GM18951 (cell line): ENCODE measurements around the gene TBCD.

Experiments
- POLR2A ChIP-seq: IDR thresholded peaks from 4 replicates; pipeline ENCODE4 v1.6.1; 2011; ENCODE audit warnings: mild to moderate bottlenecking; ENCODE audit not compliant: insufficient read length, insufficient read depth; ENCODE audit errors: extremely low read depth
- in situ Hi-C: fragments of 300-500 bp; cut with MboI; formaldehyde crosslinking; loops from one replicate; pipeline ENCODE4 v1.12.0; 2022; ENCODE audit warnings: low sequenced_read_pairs, mixed read lengths, inconsistent platforms; ENCODE audit not compliant: unreplicated experiment

Gene TBCD

DNA sequence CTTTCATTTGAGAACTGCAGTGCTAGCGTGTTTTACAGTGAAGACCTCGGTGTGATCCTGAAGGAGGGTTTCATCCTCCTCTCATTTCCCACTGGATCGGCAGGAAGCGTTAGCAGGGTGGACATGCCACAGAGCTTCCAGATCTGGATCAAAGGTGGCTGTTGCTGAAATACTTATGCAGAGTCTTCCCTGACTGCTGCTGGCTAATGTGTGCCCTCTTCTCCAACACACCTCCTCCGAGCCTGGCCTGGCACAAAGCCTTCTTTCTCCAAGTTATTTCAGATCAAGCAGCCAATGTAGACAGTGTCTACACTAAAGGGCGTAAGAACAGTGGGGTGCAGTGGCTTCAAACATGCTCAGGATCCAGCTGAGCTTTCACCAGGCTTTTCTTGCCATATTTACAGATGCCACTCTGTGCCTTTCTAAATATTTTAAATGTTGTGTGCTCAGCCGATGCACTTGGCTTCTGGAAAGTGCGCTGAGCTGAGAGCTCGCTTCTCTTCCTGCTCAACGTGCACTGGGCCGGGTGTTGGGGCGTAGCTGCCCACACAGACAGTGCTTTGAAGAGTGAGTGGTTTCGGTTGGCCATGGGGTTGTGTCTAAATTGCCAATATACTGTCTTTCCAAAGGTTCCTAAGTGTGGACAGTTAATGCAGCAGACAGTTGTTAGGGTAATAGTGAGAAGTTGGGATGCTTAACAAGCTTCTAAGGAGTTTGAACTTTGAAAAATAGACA is 85.9 kb downstream of the TBCD start:
- in situ Hi-C loops: no loop called here
- no peak for TF ChIP-seq POLR2A

DNA sequence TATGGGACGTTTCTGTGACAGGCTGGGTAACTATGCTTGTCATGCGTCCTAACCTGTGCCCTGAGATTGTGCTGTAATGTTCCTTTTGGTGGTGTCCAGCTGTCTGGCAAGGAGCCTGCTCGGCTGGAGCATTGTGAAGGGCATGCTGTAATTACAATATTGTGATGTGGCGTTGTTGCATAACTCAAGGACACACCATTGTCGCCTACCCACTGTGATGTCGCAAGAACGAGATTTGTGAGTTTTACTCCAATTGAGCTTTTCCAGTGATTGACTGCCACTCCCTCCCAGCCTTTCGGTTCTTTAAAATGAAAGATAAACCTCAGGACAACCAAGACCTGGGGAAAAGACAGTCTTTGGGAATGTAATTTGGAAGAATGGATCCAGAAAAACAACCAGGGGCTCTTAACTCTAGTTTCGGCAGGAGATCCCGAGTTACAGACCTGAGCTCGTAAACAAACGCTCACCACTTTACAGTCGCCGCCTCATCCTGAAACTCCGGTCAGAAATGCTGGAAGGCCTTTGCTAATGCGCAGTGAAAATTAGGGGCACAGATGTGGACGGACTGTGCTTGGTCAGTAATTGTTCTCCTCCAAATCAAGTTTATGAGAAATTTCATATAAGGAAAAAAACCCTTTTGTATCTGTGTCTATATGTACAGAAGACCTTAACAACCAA is 86.7 kb downstream of the TBCD start:
- no peak for TF ChIP-seq POLR2A
- in situ Hi-C loops: no loop called here

DNA sequence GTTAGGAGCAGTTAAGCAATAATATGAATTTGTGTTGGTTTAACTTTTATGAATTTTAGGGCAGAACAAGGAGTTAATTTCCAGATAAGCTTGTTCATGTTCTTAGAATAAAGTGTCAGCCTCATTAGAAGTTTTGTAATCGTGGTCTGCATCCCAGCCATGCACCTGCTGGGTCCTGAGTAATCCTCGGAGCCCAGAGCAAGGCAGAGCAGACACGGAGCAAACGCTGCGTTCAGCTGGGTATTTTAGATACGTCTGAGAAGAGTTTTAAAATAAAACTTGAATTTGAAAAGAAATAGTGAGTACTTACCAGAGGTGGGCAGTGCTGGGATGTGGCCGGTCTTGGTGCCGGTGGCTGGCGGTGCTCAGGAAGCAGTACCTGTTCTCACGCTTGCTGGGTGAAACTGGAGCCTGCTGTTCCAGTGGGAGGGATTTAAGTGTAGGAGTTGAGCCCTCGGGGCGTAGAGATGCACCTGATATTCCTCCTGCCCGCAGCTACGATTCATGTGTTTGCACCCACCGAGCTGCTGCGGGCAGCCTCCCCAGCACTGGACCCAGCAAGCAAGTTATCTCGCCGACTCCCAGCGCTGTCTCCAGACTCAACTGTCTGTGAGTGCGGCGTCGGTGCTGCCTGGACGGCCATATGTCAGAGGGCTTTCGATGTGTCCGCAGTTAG is 87.9 kb downstream of the TBCD start, which contains the start of gene ZNF750:
Gene ZNF750, minus strand, starts transcription at position 406 of the 676 bp plus-strand sequence. CDS start 7,568 bp downstream, outside the sequence.
- no peak for TF ChIP-seq POLR2A
- in situ Hi-C loops: no loop called here

DNA sequence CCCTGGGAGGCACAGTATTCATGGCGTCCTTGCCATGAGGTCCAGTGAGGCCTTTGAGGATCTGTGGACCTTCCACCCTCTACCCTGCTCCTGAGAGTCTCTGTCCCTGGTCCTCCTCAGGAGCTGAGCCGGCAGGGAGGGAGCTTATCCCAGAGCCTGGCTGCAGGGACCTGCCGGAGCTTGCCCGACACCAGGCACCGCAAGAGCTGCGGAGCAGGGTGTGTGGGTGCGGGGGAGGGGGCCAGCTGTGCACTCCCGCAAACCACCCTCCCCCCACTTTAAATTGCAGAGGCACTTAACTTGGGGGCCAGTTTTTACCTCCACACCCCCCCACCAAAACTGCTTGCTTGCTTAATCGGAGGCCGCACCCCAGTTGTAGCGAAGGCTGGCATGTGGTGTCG is 88.6 kb downstream of the TBCD start:
- in situ Hi-C loops: no loop called here

DNA sequence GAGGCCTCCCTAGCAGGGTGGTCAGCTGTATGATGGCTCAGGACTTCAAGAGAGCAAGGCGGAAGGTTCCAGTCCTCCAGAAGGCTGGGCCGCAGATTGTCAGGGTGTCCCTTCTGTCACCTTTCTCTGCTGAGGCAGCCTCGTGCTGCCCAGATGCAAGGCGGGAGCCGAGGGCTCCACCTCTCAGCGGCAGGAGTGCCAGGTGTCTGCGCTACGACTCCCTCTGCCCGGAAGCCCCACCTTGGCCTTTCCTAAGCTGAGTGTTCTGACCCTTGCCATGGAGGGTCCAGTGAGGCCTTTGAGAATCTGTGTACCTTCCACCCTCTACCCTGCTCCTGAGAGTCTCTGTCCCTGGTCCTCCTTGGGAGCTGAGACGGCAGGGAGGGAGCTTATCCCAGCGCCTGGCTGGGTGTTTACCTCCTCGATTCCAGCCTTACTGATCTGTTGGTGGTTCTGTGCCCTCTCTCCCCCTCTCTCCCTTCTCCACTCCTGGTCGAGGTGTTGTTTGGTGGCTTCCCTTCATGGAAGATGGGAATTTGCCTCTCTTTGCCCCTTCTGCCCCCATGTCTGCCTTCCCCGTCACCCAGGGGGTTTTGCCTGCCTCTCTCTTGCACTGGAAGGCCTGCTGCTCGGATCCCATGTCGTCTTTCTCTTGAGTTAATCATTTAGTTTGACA is 90.2 kb downstream of the TBCD start:
- no peak for TF ChIP-seq POLR2A
- in situ Hi-C loops: no loop called here

More for the DNA sequence above, 88.6 kb downstream of the TBCD start:
- no peak for TF ChIP-seq POLR2A

DNA sequence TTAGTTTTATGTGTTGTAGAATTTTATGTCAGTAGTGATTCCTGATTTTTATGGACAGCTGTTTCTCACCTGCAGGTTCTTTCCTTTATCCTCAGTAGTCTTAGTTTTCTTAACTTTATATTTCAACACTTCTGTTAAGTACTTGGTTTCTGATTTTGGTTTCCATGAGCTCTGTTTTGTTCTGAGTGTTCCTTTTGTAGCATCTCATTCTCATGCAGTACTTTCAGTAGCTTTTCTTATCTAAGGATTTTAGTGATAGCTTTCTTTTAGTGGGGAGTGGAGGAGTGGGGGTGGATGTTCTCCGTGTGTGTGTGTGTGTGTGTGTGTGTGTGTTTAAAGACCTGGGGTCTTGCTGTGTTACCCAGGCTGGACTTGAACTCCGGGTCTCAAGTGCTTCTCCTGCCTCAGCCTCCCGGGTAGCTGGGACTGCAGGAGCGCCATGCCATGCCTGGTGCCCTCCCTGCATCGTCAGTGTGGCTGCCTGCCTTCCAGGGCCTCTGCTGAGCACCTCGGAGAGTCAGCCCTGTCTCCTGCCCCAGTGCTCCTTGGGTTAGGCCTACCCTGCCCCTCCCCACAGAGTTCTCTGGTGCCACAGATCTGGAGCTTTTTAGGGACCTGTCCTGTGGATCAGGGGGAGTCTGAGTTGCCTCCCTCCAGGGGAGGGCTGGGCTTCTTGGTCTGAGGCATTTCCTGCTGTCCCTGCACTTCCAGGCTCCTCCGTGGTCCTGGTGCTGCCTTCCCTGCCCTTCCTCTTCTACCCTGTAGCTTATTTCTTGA is 92.2 kb downstream of the TBCD start:
- in situ Hi-C loops: no loop called here
- TF ChIP-seq POLR2A: no peak

DNA sequence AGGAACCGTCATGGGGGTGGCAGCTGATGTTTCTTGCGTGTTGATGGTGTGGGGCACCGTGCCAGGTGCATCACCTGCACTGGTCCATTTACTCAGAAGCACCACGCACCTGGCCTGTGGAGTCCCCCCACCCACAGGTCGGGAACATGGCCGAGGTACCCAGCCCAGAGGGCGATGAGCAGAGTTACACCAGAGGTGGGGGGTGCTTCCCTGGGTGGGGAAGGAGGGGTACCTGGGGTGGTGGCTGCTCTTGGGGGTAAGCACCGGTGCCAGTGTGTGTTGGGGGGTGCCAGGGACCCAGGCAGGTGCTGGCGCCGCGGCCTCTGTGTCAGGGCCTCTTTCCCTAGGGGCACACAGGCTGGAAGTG is 92.9 kb downstream of the TBCD start:
- in situ Hi-C loops: no loop called here

DNA sequence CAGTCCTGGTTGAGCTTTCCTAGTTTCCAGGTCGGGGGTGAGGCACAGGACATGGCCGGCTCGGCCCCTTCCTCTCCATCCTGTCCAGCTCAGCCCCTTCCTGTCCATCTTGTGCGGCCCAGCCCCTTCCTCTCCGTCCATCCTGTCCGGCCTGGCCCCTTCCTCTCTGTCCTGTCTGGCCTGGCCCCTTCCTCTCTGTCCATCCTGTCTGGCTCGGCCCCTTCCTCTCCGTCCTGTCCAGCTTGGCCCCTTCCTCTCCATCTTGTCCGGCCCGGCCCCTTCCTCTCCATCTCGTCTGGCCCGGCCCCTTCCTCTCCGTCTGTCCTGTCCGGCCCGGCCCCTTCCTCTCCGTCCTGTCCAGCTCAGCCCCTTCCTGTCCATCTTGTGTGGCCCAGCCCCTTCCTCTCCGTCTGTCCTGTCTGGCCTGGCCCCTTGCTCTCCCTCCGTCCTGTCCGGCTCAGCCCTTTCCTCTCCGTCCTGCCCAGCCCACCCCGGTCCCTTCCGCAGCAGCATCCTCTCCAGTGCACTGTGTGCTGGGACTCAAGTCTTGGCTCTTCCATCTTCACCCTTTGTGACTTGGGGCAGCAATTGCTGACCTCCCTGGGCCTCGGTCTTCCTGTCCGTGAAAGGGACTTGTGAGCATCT is 93.4 kb downstream of the TBCD start:
- in situ Hi-C loops: no loop called here
- no peak for TF ChIP-seq POLR2A

More for the DNA sequence above, 92.9 kb downstream of the TBCD start:
- TF ChIP-seq POLR2A: no peak

DNA sequence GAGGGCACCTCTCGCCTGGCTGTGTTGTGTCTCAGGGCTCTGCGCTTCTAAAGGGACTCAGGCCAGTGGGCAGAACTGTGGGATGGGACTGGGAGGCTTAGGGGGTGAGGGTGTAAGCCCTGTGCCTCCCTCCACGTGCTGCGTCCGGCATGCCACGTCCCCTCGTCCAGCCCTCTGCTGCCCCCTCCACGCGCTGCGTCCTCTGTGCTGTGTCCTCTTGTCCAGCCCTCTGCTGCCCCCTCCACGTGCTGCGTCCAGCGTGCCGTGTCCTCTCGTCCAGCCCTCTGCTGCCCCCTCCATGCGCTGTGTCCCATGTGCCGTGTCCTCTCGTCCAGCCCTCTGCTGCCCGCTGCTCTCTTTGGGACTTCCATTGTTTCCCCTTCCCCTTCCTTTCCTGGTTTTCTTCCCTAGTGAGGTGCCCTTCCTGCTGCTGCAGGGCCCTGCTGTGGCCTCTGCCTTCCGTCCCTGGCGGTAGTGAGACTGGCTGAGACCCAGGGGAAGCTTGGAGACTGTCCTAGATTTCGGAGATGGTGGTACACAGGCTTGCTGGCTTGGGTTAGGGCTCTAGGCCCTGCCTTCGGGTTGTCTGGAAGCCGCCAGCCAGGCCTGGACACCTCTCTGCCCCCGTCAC is 94.3 kb downstream of the TBCD start:
- in situ Hi-C loops: no loop called here
- no peak for TF ChIP-seq POLR2A

DNA sequence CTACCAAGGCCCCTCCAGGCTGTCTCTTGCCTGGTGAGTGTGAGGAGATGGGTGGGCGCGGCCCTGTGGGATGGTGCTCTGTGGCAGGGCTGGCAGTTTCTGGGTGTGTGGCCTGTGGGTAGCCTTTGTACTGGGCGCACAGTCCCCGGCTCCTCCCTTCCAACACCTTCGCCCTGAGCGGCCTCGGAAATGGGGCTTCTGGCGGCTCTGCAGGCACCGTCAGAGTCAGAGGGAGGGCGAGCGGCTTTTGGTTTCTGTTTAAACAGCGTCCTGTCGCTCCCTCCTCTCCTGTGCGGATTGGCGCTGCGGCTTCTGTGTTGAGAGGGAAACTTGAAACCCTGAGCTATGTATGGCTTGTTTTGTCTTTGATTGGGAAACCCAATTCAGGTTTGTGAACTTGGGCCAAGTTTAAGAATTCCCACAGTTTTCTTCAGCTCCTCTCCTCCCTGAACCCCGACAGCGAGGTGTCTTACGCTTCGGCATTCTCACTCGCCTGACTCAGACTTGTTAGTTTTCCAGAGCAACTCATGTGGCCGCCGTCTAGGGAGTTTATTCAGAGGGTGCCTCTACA is 96.2 kb downstream of the TBCD start:
- TF ChIP-seq POLR2A: no peak
- in situ Hi-C loops: no loop called here

DNA sequence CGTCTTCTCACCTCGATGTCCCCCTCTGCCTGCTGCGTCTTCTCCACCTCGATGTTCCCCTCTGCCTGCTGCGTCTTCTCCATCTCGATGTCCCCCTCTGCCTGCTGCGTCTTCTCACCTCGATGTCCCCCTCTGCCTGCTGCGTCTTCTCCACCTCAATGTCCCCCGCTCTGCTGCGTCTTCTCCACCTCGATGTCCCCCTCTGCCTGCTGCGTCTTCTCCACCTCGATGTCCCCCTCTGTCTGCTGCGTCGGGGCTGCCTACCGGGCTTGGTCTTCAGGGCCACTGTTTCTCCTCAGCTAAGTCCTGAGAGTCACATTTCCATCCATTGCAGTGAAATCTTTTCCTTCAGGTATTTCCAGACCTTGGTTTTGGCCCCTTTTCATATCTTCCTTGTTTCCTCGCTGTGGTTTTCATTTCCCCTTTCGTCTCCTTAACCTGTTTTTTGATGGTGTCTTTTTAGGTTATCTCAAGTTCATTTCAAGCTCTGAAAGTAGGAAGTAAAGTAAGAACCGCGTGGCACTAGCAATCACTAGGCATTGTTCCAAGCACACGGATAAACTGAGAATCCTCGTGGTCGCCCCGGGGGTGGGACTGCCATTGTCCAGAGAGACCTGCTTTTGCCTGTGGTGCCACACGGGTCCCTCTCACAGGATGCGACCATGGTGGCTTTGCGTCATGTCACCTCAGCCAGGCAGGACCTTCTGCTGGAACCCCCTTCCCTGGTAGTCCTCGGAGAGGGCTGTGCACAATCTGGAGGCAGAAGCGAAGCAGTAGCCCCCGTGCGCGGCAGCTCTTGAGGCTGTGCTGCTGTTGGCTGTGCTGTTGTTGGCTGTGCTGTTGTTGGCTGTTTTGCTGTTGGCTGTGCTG is 97.4 kb downstream of the TBCD start:
- in situ Hi-C loops: no loop called here
- no peak for TF ChIP-seq POLR2A

DNA sequence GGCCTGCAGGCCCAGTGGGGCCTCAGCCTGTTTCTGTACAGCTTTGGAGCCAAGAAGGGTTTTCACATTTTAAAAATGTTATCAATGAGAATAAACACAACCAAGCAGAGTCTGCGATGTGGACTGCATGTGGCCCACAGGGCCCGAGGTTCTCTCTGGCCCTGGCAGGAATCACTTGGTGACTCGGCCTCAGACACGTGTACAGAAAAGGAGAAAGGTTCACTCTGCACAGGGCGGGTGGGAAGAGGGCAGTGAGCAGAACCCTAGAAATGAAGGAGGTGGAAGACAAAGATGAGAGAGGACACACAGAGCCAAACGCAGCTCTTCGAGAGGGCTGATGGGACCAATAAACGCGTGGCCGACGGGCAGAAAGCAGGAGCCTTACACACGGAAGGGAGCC is 99.5 kb downstream of the TBCD start:
- TF ChIP-seq POLR2A: no peak
- in situ Hi-C loops: no loop called here
